ENCODE measurements around the gene KSR2. TPM values are rescaled to one million over a fixed set of nuclear protein-coding genes. Genes with fewer than 3 reads are reported as not detected.

Gene KSR2
- polyA plus RNA-seq, 4 donors, result 0.75 to 1.0 (median 0.93) TPM

GRCh38 chr12:117433878-117434277 is 534.9 kb downstream of the KSR2 start:
- DNase-seq (ENCODE audit: low read depth in 4 of 4, low spot score in 3 of 4), result no peak

- DNase-seq (ENCODE audit: low read depth in 4 of 4, low spot score in 3 of 4), result no peak
These were observed 538.5 kb downstream of the KSR2 start for GRCh38 chr12:117430246-117430645.

- DNase-seq (ENCODE audit: low read depth in 4 of 4, low spot score in 3 of 4), result no peak
These were observed 541.6 kb downstream of the KSR2 start for GRCh38 chr12:117427211-117427610.

GRCh38 chr12:117421987-117422386 is 546.8 kb downstream of the KSR2 start:
- DNase-seq (ENCODE audit: low read depth in 4 of 4, low spot score in 3 of 4), result no peak

- DNase-seq (ENCODE audit: low read depth in 4 of 4, low spot score in 3 of 4), result no peak
These were observed 547.6 kb downstream of the KSR2 start for GRCh38 chr12:117421068-117421752.

- DNase-seq (ENCODE audit: low read depth in 4 of 4, low spot score in 3 of 4), result no peak
These were observed 551.8 kb downstream of the KSR2 start for GRCh38 chr12:117417004-117417403.

GRCh38 chr12:117412465-117413188 is 556.2 kb downstream of the KSR2 start:
- DNase-seq (ENCODE audit: low read depth in 4 of 4, low spot score in 3 of 4), result no peak

- no peak for DNase-seq (ENCODE audit: low read depth in 4 of 4, low spot score in 3 of 4)
These were observed 559.5 kb downstream of the KSR2 start for GRCh38 chr12:117409286-117409685.

GRCh38 chr12:117408161-117408791 is 560.5 kb downstream of the KSR2 start:
- DNase-seq (ENCODE audit: low read depth in 4 of 4, low spot score in 3 of 4), result peak; percentile 32 to 44 (median 40)

GRCh38 chr12:117404940-117405339 is 563.9 kb downstream of the KSR2 start:
- no peak for DNase-seq (ENCODE audit: low read depth in 4 of 4, low spot score in 3 of 4)

- DNase-seq (ENCODE audit: low read depth in 4 of 4, low spot score in 3 of 4), result no peak
These were observed 564.5 kb downstream of the KSR2 start for GRCh38 chr12:117404203-117404853.

GRCh38 chr12:117403586-117404139 is 565.1 kb downstream of the KSR2 start:
- DNase-seq (ENCODE audit: low read depth in 4 of 4, low spot score in 3 of 4), result no peak

Other genes with a start within 250 kb of the KSR2 start
- 10 to 100 TPM; 32.2 to 40.4 (median 36.1) TPM for gene RFC5, start 47.7 kb upstream of the KSR2 start, polyA plus RNA-seq (ENCODE audit: insufficient read length in 4 of 4)
- gene WSB2, start 92.2 kb upstream of the KSR2 start, polyA plus RNA-seq (ENCODE audit: insufficient read length in 4 of 4), result 10 to 100 TPM; 49.1 to 56.2 (median 53.9) TPM
- gene VSIG10, start 135.0 kb upstream of the KSR2 start, polyA plus RNA-seq (ENCODE audit: insufficient read length in 4 of 4), result 10 to 100 TPM; 20.1 to 25.1 (median 22.1) TPM
- 100 to 1,000 TPM; 322 to 352 (median 342) TPM for gene PEBP1, start 167.1 kb upstream of the KSR2 start, polyA plus RNA-seq (ENCODE audit: insufficient read length in 4 of 4)

Data from right renal pelvis (tissue), 4 donors.